ENCODE results near the gene SEC22A. TPM values are rescaled to one million over a fixed set of nuclear protein-coding genes. Genes with fewer than 3 reads are reported as not detected.

Gene SEC22A
- total RNA-seq, 3 donors from 2014 or later = 11.7 to 13.7 (median 11.8) TPM

DNA sequence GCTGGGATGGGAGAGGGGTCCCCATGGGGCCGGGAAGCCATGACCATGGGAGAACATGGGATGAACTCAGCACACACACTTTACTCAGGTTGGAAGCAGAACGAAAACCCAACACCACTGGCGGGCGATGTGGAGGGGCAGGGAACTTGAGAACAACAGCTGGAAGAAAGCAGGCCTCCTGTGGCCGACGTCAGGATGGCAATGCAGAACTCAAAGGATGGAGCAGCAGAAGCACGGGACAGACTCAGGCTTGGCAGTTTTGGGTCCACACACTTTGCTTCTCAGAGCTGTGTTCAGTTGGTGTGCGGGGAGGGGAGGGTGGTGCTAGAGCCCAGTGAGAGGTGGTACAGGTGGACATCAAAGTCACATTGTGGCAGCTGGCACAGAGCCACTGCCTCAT, 80.7 kb downstream of the SEC22A start:
- Histone ChIP-seq H3K36me3 (ENCODE audit: low read depth) (no peaks in the 10 kb centered on the region), H3K4me1 (ENCODE audit: low read depth) (no peaks in the 10 kb centered on the region), H3K9me3 (no peaks in the 10 kb centered on the region), H3K4me3 (no peak overlapping the region)
- TF ChIP-seq, protein P1, sequence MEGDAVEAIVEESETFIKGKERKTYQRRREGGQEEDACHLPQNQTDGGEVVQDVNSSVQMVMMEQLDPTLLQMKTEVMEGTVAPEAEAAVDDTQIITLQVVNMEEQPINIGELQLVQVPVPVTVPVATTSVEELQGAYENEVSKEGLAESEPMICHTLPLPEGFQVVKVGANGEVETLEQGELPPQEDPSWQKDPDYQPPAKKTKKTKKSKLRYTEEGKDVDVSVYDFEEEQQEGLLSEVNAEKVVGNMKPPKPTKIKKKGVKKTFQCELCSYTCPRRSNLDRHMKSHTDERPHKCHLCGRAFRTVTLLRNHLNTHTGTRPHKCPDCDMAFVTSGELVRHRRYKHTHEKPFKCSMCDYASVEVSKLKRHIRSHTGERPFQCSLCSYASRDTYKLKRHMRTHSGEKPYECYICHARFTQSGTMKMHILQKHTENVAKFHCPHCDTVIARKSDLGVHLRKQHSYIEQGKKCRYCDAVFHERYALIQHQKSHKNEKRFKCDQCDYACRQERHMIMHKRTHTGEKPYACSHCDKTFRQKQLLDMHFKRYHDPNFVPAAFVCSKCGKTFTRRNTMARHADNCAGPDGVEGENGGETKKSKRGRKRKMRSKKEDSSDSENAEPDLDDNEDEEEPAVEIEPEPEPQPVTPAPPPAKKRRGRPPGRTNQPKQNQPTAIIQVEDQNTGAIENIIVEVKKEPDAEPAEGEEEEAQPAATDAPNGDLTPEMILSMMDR (IDR thresholded peaks at IDR 0.05) = no peak
- DNase-seq (no peak), ATAC-seq (no peak)
- intact Hi-C loops (cut with DNase I, micrococcal nuclease) = no loop called here

DNA sequence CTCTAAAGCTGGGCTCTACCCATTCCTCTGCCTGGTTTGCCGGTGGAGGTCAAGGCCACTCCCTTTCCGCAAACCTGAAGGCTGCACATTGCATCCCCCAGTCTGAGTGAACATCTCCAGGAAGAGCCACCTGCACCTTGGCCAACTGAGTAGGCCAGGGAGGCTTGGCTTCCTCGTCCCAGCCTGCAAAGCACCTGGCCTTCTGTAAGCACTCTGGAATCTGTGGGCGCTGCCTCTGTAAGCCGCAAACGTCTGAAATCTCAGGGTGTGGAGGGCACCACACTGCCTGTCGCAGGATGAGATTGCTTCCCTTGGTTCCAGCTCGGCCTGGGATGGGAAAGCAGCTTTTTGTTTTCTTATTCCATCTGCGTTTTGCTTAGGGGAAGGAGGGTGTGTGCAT, 81.3 kb downstream of the SEC22A start:
- DNase-seq (no peak), ATAC-seq (no peak)
- H3K4me1 ChIP-seq (ENCODE audit: low read depth) = no peaks in the 10 kb centered on the region
- TF ChIP-seq, protein P1 (IDR thresholded peaks at IDR 0.05) = no peak
- intact Hi-C loops (cut with DNase I, micrococcal nuclease) = no loop called here
- H3K4me3 ChIP-seq = no peak overlapping the region
- no peaks in the 10 kb centered on the region for H3K36me3 ChIP-seq (ENCODE audit: low read depth)
- no peaks in the 10 kb centered on the region for H3K9me3 ChIP-seq

DNA sequence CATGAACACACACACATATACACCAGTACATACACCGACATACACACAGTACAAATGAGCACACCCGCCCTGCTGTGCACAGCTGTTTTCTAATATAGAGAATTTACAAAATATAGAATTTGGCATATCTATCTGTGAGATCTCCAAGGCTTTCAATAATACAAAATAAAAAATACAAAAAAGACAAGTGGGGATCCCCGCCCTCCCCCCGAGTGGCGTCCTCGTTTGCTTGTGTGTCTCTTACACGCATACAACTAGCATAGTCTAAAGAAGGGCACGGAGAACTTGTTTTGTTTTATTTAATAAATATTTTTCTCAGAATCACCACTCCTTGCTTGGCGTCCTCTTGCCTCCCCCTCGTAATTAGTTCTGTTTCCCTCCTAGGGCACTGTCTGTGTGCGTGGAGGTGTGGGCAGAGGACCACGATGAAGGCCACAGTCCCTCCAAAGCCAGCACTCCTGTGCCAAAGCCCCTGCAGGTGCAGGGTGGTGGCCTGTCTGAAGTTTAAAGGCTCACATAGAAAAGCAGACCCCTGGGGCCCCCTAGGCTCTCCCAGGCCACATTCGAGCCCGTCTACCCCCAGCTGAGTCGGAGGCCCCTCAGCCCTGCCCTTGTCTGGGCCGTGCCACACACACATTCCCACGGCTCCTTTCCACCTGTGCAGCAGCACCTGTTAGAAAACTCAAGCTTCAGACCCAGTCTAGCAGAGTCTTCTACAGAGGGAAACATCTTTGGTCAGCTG, 82.1 kb downstream of the SEC22A start:
- TF ChIP-seq, protein P1 (IDR thresholded peaks at IDR 0.05) = no peak
- no peaks in the 10 kb centered on the region for H3K4me1 ChIP-seq (ENCODE audit: low read depth)
- no peak for ATAC-seq
- intact Hi-C loops (cut with DNase I, micrococcal nuclease) = no loop called here
- H3K4me3 ChIP-seq = no peak overlapping the region
- H3K9me3 ChIP-seq = no peaks in the 10 kb centered on the region
- H3K36me3 ChIP-seq (ENCODE audit: low read depth) = no peaks in the 10 kb centered on the region
- DNase-seq = no peak

DNA sequence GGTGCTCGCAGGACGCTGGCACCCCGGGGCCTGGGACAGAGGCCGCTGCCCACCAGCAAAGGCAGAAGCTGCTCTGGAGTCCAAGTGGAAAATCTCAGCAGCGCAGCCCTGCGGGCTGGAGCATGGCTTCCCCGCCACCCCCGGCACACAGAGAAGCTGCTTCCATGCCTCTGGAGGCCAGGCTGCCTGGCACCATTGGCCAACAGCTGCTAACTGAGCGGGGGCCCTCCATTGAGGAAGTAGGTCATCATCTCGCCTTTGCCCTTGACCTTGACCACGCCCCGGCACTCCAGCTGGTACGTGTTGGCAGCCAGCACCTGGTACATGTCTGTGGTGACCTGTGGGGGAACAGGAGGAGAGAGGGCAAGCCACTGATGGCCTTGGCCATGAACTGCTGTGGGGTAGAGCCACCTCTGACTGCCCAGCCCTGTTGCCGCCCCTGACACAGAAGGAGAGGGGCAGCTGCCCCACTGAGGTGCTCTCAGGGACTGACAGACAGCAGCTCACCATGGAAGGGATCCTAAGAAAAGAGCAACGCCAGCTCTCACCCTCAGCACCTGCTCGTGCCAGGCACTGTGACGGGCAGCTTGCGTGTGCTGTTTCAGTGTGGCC, 82.8 kb downstream of the SEC22A start:
- intact Hi-C loops (cut with DNase I, micrococcal nuclease) = no loop called here

DNA sequence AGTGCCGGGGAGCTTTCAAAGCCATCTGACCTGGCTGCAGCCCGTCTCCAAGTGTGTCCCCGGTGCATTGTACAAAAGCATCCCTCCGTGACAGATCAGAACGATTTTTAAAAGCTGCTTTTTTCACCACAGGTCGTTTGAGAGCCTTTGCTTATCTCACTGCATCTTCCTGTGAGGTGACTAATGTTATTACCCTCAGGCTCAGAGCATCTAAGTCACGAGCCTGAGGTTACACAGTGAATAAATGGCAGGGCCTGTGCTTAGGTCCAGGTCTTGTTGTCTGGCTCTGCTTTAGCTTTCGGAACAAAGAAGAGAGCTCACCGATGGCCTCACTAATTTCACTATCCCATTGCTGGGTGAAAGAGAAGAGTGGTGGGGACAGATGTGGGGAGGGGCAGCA, 83.3 kb downstream of the SEC22A start:
- intact Hi-C loops (cut with DNase I, micrococcal nuclease) = no loop called here
- H3K36me3 ChIP-seq (ENCODE audit: low read depth) = no peaks in the 10 kb centered on the region

More for the DNA sequence above, 82.8 kb downstream of the SEC22A start:
- TF ChIP-seq, protein P1 (IDR thresholded peaks at IDR 0.05) = no peak
- Histone ChIP-seq H3K9me3 (no peaks in the 10 kb centered on the region), H3K36me3 (ENCODE audit: low read depth) (no peaks in the 10 kb centered on the region), H3K4me1 (ENCODE audit: low read depth) (no peaks in the 10 kb centered on the region), H3K4me3 (no peak overlapping the region)
- DNase-seq (peak in 1 of 3 donors; percentile 11), ATAC-seq (peak; percentile 26)

More for the DNA sequence above, 83.3 kb downstream of the SEC22A start:
- TF ChIP-seq, protein P1 (IDR thresholded peaks at IDR 0.05) = no peak
- DNase-seq = no peak
- no peaks in the 10 kb centered on the region for H3K4me1 ChIP-seq (ENCODE audit: low read depth)
- no peak for ATAC-seq
- H3K4me3 ChIP-seq = no peak overlapping the region
- H3K9me3 ChIP-seq = no peaks in the 10 kb centered on the region

Data from mucosa of descending colon (tissue), 3 donors.